Measurements from ENCODE around the gene PHETA2. TPM values are rescaled to one million over a fixed set of nuclear protein-coding genes. Genes with fewer than 3 reads are reported as not detected.

PHETA2 gene
- total RNA-seq, 3 donors from 2014 or later (not counting 1 experiment from before 2014, with no cell fraction given) = 1.2 to 2.3 (median 1.8) TPM

- DNase-seq (no peak), ATAC-seq (no peak)
- Mint-ChIP-seq H3K36me3 (no peaks in the 10 kb centered on the region), H3K4me3 (peak overlapping the region; percentile 77), H3K27me3 (ENCODE audit: low read depth in 2 of 2) (no peaks in the 10 kb centered on the region), H3K9me3 (no peaks in the 10 kb centered on the region), H3K4me1 (peaks cover 19 to 33% of the 10 kb centered on the region in 2 donors), H3K27ac (peak overlapping the region; percentile 18 to 79)
- Histone ChIP-seq H3K4me3 (ENCODE audit: low read length) (no peak overlapping the region), H3K4me1 (ENCODE audit: control insufficient read depth, insufficient read depth, low read length) (peaks cover 39% of the 10 kb centered on the region), H3K27me3 (ENCODE audit: control insufficient read depth, insufficient read depth, low read length) (no peaks in the 10 kb centered on the region), H3K9me3 (ENCODE audit: control insufficient read depth, insufficient read depth, low read length) (no peaks in the 10 kb centered on the region), H3K36me3 (ENCODE audit: control insufficient read depth, insufficient read depth, low read length) (no peaks in the 10 kb centered on the region), H3K27ac (ENCODE audit: low read length) (no peak overlapping the region)
- WGBS (ENCODE audit: insufficient coverage) = 84% methylated on average over 8 of the region's 8 CpGs
- intact Hi-C loops (cut with micrococcal nuclease) = no loop called here
- no peak for TF ChIP-seq CTCF (IDR thresholded peaks at IDR 0.05)
Observed at GRCh38 chr22:42072606-42073330, 1.3 kb upstream of the PHETA2 start.

DNA sequence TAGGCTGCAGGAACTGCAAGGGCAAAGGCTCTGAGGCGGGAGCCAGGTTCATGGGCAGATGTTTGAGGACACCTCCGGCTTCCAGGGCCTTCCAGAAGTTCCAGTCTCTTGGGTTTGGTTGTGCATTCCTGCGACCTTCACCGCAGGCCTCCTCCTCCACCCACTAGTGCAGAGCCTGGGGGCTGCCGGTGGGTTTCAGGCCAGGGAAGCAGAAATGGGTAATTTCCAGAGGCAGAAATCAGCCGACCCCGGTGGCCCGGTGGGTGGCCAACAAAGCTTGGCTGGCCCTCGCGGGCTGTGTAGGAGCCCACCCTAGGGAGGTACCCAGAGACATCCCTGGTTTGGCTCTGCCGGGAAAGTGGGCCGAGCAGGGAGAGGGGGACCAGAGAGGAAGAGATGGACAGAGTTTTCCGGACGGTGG lies 417 bp upstream of the PHETA2 start:
- DNase-seq = no peak
- no peaks in the 10 kb centered on the region for H3K27me3 Mint-ChIP-seq (ENCODE audit: low read depth in 2 of 2)
- 86% methylated on average over 14 of the region's 14 CpGs for WGBS (ENCODE audit: insufficient coverage)
- no peak overlapping the region for H3K27ac ChIP-seq (ENCODE audit: low read length)
- no peak for ATAC-seq
- no peaks in the 10 kb centered on the region for H3K9me3 Mint-ChIP-seq
- peaks cover 19 to 33% of the 10 kb centered on the region in 2 donors for H3K4me1 Mint-ChIP-seq
- no peaks in the 10 kb centered on the region for H3K36me3 Mint-ChIP-seq
- peak overlapping the region; percentile 40 for H3K4me3 ChIP-seq (ENCODE audit: low read length)
- H3K9me3 ChIP-seq (ENCODE audit: control insufficient read depth, insufficient read depth, low read length) = no peaks in the 10 kb centered on the region
- H3K4me3 Mint-ChIP-seq = peak overlapping the region; percentile 77
- H3K27me3 ChIP-seq (ENCODE audit: control insufficient read depth, insufficient read depth, low read length) = no peaks in the 10 kb centered on the region
- intact Hi-C loops (cut with micrococcal nuclease) = no loop called here
- H3K27ac Mint-ChIP-seq = peak overlapping the region; percentile 18 to 79
- TF ChIP-seq CTCF (IDR thresholded peaks at IDR 0.05) = no peak
- peaks cover 42% of the 10 kb centered on the region for H3K4me1 ChIP-seq (ENCODE audit: control insufficient read depth, insufficient read depth, low read length)
- no peaks in the 10 kb centered on the region for H3K36me3 ChIP-seq (ENCODE audit: control insufficient read depth, insufficient read depth, low read length)

- intact Hi-C loops (cut with micrococcal nuclease) = no loop called here
- Mint-ChIP-seq H3K4me1 (peaks cover 23 to 42% of the 10 kb centered on the region in 2 donors), H3K36me3 (no peaks in the 10 kb centered on the region), H3K27me3 (ENCODE audit: low read depth in 2 of 2) (no peaks in the 10 kb centered on the region), H3K4me3 (peak overlapping the region; percentile 66), H3K9me3 (no peaks in the 10 kb centered on the region), H3K27ac (peak overlapping the region; percentile 21 to 79)
- Histone ChIP-seq H3K4me3 (ENCODE audit: low read length) (peak overlapping the region; percentile 40), H3K36me3 (ENCODE audit: control insufficient read depth, insufficient read depth, low read length) (no peaks in the 10 kb centered on the region), H3K4me1 (ENCODE audit: control insufficient read depth, insufficient read depth, low read length) (peaks cover 40% of the 10 kb centered on the region), H3K9me3 (ENCODE audit: control insufficient read depth, insufficient read depth, low read length) (no peaks in the 10 kb centered on the region), H3K27ac (ENCODE audit: low read length) (peak overlapping the region; percentile 19), H3K27me3 (ENCODE audit: control insufficient read depth, insufficient read depth, low read length) (no peaks in the 10 kb centered on the region)
- no peak for TF ChIP-seq CTCF (IDR thresholded peaks at IDR 0.05)
- WGBS (ENCODE audit: insufficient coverage) = 88% methylated on average over 8 of the region's 9 CpGs
- DNase-seq = no peak
- ATAC-seq = no peak
Observed at GRCh38 chr22:42074846-42075676, 1.0 kb downstream of the PHETA2 start.

Data from natural killer cell (primary cell).